HEK293 (cell line): ENCODE results near the gene ZNF431.

ENCODE experiments used
- CTCF ChIA-PET: fragments of 350-600 bp; formaldehyde crosslinking; extraction: SDS; loops from one replicate; lab custom pipeline; 2021; ENCODE audit warnings: antibody characterized with exemption; lab: Yijun Ruan, JAX
- POLR2A ChIA-PET: fragments of 300-600 bp; formaldehyde crosslinking; extraction: SDS; loops from one replicate; lab custom pipeline; 2020; ENCODE audit warnings: antibody characterized with exemption, inconsistent platforms; lab: Yijun Ruan, JAX
- H3K27ac ChIP-seq: fragments of 200-500 bp; sonication (Bioruptor generic); 2 replicates; pipeline ENCODE4 v1.5.1; 2014; ENCODE audit warnings: low read depth, low read length, control low read depth, inconsistent platforms; ENCODE audit errors: extremely low read depth
- H3K36me3 ChIP-seq, 2 experiments: fragments of 200-500 bp in 1 of 2; sonication (Bioruptor generic) in 1 of 2; 1 replicate in 1 of 2; 2 replicates in 1 of 2; pipeline ENCODE4 v1.5.1; 2014 to 2017; ENCODE audit warnings: inconsistent platforms in 2 of 2, low read length in 2 of 2; ENCODE audit not compliant: control insufficient read depth in 2 of 2, insufficient read depth in 1 of 2
- H3K4me1 ChIP-seq: fragments of 200-500 bp; sonication (Bioruptor generic); 2 replicates; pipeline ENCODE4 v1.5.1; 2014; ENCODE audit warnings: mild to moderate bottlenecking, low read length, inconsistent platforms; ENCODE audit not compliant: control insufficient read depth, insufficient read depth
- H3K4me3 ChIP-seq: 2 replicates; pipeline ENCODE4 v1.5.1; 2011; ENCODE audit warnings: low read depth, mild to moderate bottlenecking, control low read depth, low read length, moderate library complexity
- H3K9me3 ChIP-seq: fragments of 200-500 bp; sonication (Bioruptor generic); 2 replicates; pipeline ENCODE4 v1.5.1; 2014; ENCODE audit warnings: low read depth, low read length, inconsistent platforms; ENCODE audit not compliant: control insufficient read depth, insufficient read depth
- GLI2 ChIP-seq: fragments of 450-650 bp; formaldehyde crosslinking; IDR thresholded peaks from 2 replicates; pipeline ENCODE4; 2017; ENCODE audit warnings: missing biosample characterization, missing genetic modification characterization, low read depth, borderline replicate concordance
- HIC1 ChIP-seq: fragments of 450-650 bp; formaldehyde crosslinking; IDR thresholded peaks from 2 replicates; pipeline ENCODE4 v1.5.1; 2016; ENCODE audit warnings: missing biosample characterization, missing genetic modification characterization
- HOXD13 ChIP-seq: sonication (generic); formaldehyde crosslinking; IDR thresholded peaks from 2 replicates; pipeline ENCODE4 v1.8.0; 2022; ENCODE audit warnings: missing genetic modification reagents, borderline replicate concordance
- IKZF3 ChIP-seq: fragments of 450-650 bp; IDR thresholded peaks from 2 replicates; pipeline ENCODE4 v1.5.0; 2018; ENCODE audit warnings: missing biosample characterization, mild to moderate bottlenecking, missing genetic modification characterization, moderate library complexity
- KLF16 ChIP-seq: fragments of 450-650 bp; formaldehyde crosslinking; IDR thresholded peaks from 2 replicates; pipeline ENCODE4 v1.5.1; 2017; ENCODE audit warnings: missing biosample characterization, missing genetic modification characterization
- MEIS1 ChIP-seq: sonication (generic); formaldehyde crosslinking; IDR thresholded peaks from 2 replicates; pipeline ENCODE4 v1.8.1; 2022; ENCODE audit warnings: missing genetic modification reagents, mild to moderate bottlenecking, borderline replicate concordance
- MZF1 ChIP-seq: fragments of 450-650 bp; formaldehyde crosslinking; IDR thresholded peaks from 2 replicates; pipeline ENCODE4 v1.5.1; 2017; ENCODE audit warnings: missing biosample characterization, missing genetic modification characterization, borderline replicate concordance
- SCRT1 ChIP-seq: fragments of 450-650 bp; formaldehyde crosslinking; IDR thresholded peaks from 2 replicates; pipeline ENCODE4 v1.5.1; 2016; ENCODE audit warnings: missing biosample characterization, missing genetic modification characterization, borderline replicate concordance
- TCF7L2 ChIP-seq: IDR thresholded peaks from 2 replicates; pipeline ENCODE4 v1.6.1; 2011; ENCODE audit warnings: low read depth, mild to moderate bottlenecking, inconsistent platforms, low read length, moderate library complexity, borderline replicate concordance
- ZBTB17 ChIP-seq: fragments of 450-650 bp; formaldehyde crosslinking; IDR thresholded peaks from 2 replicates; pipeline ENCODE4 v1.5.1; 2016; ENCODE audit warnings: missing biosample characterization, missing genetic modification characterization
- ZBTB21 ChIP-seq: fragments of 450-650 bp; formaldehyde crosslinking; IDR thresholded peaks from 2 replicates; pipeline ENCODE4 v1.5.1; 2017; ENCODE audit warnings: missing biosample characterization, missing genetic modification characterization
- ZFP3 ChIP-seq: fragments of 450-650 bp; formaldehyde crosslinking; IDR thresholded peaks from 2 replicates; pipeline ENCODE4 v1.5.1; 2016; ENCODE audit warnings: low read depth, missing biosample characterization, missing genetic modification characterization
- ZNF114 ChIP-seq: fragments of 450-650 bp; formaldehyde crosslinking; IDR thresholded peaks from 2 replicates; pipeline ENCODE4 v1.5.0; 2017; ENCODE audit warnings: missing biosample characterization, missing genetic modification characterization
- ZNF148 ChIP-seq: fragments of 450-650 bp; formaldehyde crosslinking; IDR thresholded peaks from 2 replicates; pipeline ENCODE4 v1.5.0; 2017; ENCODE audit warnings: missing biosample characterization, missing genetic modification characterization, borderline replicate concordance
- ZNF174 ChIP-seq: fragments of 450-650 bp; formaldehyde crosslinking; IDR thresholded peaks from 2 replicates; pipeline ENCODE4 v1.5.0; 2017; ENCODE audit warnings: missing biosample characterization, mild to moderate bottlenecking, missing genetic modification characterization
- ZNF214 ChIP-seq: fragments of 450-650 bp; formaldehyde crosslinking; IDR thresholded peaks from 2 replicates; pipeline ENCODE4 v1.5.1; 2017; ENCODE audit warnings: missing biosample characterization, mild to moderate bottlenecking, missing genetic modification characterization, borderline replicate concordance
- ZNF221 ChIP-seq: fragments of 450-650 bp; formaldehyde crosslinking; IDR thresholded peaks from 2 replicates; pipeline ENCODE4 v1.5.1; 2017; ENCODE audit warnings: missing biosample characterization, missing genetic modification characterization, borderline replicate concordance
- ZNF223 ChIP-seq: fragments of 450-650 bp; formaldehyde crosslinking; IDR thresholded peaks from 2 replicates; pipeline ENCODE4 v1.5.1; 2016; ENCODE audit warnings: missing biosample characterization, missing genetic modification characterization
- ZNF248 ChIP-seq: fragments of 450-650 bp; formaldehyde crosslinking; IDR thresholded peaks from 2 replicates; pipeline ENCODE4 v1.5.1; 2017; ENCODE audit warnings: missing biosample characterization, missing genetic modification characterization
- ZNF274 ChIP-seq, 2 experiments: fragments of 200-500 bp in 1 of 2; fragments of 450-650 bp in 1 of 2; sonication (Bioruptor generic) in 1 of 2; formaldehyde crosslinking in 1 of 2; IDR thresholded peaks; 2 replicates each; pipeline versions ENCODE4 v1.5.1 to v1.6.1; 2014 to 2016; ENCODE audit warnings: borderline replicate concordance in 1 of 2, inconsistent platforms in 1 of 2, low read length in 1 of 2, missing biosample characterization in 1 of 2, missing genetic modification characterization in 1 of 2
- ZNF416 ChIP-seq: fragments of 450-650 bp; formaldehyde crosslinking; IDR thresholded peaks from 2 replicates; pipeline ENCODE4 v1.5.1; 2016; ENCODE audit warnings: missing biosample characterization, missing genetic modification characterization
- ZNF768 ChIP-seq: fragments of 450-650 bp; formaldehyde crosslinking; IDR thresholded peaks from 2 replicates; pipeline ENCODE4 v1.5.1; 2018; ENCODE audit warnings: missing biosample characterization, mild to moderate bottlenecking, missing genetic modification characterization
- ZNF785 ChIP-seq: fragments of 450-650 bp; formaldehyde crosslinking; IDR thresholded peaks from 2 replicates; pipeline ENCODE4 v1.5.1; 2016; ENCODE audit warnings: missing biosample characterization, missing genetic modification characterization
- ZNF837 ChIP-seq: fragments of 450-650 bp; formaldehyde crosslinking; IDR thresholded peaks from 2 replicates; pipeline ENCODE4 v1.5.1; 2016; ENCODE audit warnings: missing biosample characterization, missing genetic modification characterization
- TF ChIP-seq, protein P1 (sequence below): fragments of 450-650 bp; formaldehyde crosslinking; IDR thresholded peaks from 2 replicates; pipeline ENCODE4 v1.5.1; 2016; ENCODE audit warnings: missing biosample characterization, missing genetic modification characterization
- TF ChIP-seq, protein P2 (sequence below): fragments of 450-650 bp; formaldehyde crosslinking; IDR thresholded peaks from 2 replicates; pipeline ENCODE4 v1.5.1; 2016; ENCODE audit warnings: missing biosample characterization, missing genetic modification characterization, low read depth

Gene ZNF431

DNA sequence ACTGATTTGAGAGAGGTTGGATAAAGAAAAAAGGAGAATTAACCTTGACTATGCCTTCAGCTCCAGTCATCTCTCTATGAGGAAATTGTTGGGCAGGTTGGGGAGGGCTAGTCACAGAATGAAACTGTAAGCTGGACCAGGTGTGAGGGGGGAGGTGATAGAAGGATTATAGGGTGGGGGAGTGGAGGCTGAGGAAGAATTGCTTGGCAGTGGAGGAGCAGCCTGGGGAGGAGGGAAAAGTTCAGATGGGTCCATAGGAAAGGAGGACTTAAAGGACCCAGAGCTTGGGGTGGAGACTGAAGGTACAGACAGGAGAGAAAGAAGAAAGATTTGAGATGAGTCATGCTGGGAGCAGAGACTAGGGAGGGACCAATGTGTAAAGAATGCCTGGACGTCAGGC, 8.2 kb upstream of the ZNF431 start (continued):
- TF ChIP-seq ZNF114 (tag by site-specific recombination): no peak
- TF ChIP-seq HOXD13 (CRISPR knock-in tag): no peak
- no peak for TF ChIP-seq IKZF3
- no peak for TF ChIP-seq MZF1
- no peak for TF ChIP-seq ZNF768 (tag by site-specific recombination)
- no peak for TF ChIP-seq ZNF785
- no peak for TF ChIP-seq TCF7L2
- no peak for TF ChIP-seq HIC1 (tag by site-specific recombination)
- TF ChIP-seq ZNF837 (tag by site-specific recombination): no peak
- TF ChIP-seq ZNF174 (tag by site-specific recombination): no peak
- no peak for TF ChIP-seq ZNF221 (tag by site-specific recombination)
- TF ChIP-seq, all 188 proteins: peak for 0

- Histone ChIP-seq H3K4me3 (no peak overlapping the region), H3K4me1 (no peaks in the 10 kb centered on the region), H3K36me3 (no peaks in the 10 kb centered on the region), H3K27ac (no peak overlapping the region), H3K9me3 (no peaks in the 10 kb centered on the region)
- POLR2A ChIA-PET: no interaction called here
- CTCF ChIA-PET: no interaction called here
- TF ChIP-seq ZNF223 (tag by site-specific recombination) (no peak), ZNF148 (tag by site-specific recombination) (no peak), ZNF274 (IDR thresholded peaks at IDR 0.05; ENCODE audit: low read length) (no peak), ZNF274 (tag by site-specific recombination; IDR thresholded peaks at IDR 0.05; ENCODE audit: borderline replicate concordance) (no peak), ZBTB17 (no peak), MEIS1 (CRISPR knock-in tag) (no peak), ZNF248 (tag by site-specific recombination) (no peak), ZNF416 (tag by site-specific recombination) (no peak), SCRT1 (tag by site-specific recombination) (no peak), ZNF214 (tag by site-specific recombination) (no peak), ZBTB21 (no peak), ZNF221 (tag by site-specific recombination) (no peak), KLF16 (tag by site-specific recombination) (no peak), GLI2 (tag by site-specific recombination) (no peak), ZFP3 (tag by site-specific recombination) (no peak)
- TF ChIP-seq, protein P1, sequence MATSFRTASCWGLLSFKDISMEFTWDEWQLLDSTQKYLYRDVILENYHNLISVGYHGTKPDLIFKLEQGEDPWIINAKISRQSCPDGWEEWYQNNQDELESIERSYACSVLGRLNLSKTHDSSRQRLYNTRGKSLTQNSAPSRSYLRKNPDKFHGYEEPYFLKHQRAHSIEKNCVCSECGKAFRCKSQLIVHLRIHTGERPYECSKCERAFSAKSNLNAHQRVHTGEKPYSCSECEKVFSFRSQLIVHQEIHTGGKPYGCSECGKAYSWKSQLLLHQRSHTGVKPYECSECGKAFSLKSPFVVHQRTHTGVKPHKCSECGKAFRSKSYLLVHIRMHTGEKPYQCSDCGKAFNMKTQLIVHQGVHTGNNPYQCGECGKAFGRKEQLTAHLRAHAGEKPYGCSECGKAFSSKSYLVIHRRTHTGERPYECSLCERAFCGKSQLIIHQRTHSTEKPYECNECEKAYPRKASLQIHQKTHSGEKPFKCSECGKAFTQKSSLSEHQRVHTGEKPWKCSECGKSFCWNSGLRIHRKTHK (tag by site-specific recombination): no peak
- TF ChIP-seq, protein P2, sequence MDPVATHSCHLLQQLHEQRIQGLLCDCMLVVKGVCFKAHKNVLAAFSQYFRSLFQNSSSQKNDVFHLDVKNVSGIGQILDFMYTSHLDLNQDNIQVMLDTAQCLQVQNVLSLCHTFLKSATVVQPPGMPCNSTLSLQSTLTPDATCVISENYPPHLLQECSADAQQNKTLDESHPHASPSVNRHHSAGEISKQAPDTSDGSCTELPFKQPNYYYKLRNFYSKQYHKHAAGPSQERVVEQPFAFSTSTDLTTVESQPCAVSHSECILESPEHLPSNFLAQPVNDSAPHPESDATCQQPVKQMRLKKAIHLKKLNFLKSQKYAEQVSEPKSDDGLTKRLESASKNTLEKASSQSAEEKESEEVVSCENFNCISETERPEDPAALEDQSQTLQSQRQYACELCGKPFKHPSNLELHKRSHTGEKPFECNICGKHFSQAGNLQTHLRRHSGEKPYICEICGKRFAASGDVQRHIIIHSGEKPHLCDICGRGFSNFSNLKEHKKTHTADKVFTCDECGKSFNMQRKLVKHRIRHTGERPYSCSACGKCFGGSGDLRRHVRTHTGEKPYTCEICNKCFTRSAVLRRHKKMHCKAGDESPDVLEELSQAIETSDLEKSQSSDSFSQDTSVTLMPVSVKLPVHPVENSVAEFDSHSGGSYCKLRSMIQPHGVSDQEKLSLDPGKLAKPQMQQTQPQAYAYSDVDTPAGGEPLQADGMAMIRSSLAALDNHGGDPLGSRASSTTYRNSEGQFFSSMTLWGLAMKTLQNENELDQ (tag by site-specific recombination): no peak
These were observed 6.9 kb upstream of the ZNF431 start for GRCh38 chr19:21134934-21135366.
